Cerebellar nuclear complex (tissue), 1 donor: Measurements from ENCODE around the gene CEP43.

Experiments used
- DNase-seq, 2 experiments: peaks; one replicate each; lab custom pipeline; 2025; lab: John Stamatoyannopoulos, UW

The CEP43 gene

DNA sequence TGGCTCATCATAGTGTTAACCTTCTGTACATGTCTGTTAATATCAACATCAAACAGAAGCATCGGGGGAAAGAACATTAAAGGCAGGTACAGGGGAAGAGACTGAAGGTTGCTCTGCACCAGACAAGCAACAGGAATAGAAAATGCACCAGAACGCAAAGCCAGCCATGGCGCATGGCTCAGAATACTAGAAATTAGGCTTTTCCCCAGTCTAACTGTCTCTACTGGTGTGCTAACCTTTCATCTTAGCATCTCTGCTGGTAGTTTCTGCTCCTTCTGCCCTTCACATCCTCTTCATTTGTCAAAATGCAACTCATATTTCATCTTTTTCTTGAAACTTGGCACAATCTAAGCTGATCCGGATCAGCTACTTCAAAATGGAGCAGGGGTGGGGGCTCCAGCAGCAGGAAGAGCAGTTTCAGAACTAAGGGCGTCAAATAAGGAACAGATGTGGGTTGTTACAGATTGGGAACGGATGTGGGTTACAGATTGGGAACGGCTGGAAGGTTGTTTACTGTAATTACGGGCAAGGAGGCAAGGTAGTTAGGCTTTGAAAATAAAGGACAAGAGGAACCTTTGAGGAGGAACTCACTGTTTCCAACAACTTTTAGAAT, 29.7 kb upstream of the CEP43 start:
- no peak for DNase-seq

DNA sequence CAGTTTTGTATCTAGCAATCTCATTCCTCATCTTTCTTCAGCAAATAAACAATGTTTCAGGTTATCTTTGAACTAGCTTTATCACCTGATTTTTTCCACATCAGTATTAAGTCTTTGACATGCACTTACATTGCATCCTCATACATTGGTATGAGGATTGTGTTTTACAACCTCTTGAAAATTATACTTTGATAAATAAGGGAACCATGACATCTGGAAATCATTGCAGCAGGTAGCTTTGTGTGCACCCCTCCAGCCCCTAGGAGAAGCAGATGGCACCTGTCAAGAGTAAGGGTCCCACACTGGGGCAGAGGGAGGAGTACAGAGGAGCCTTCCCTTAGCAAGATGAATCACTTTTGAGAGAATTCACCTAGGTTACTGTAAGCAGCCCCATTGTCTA, 29.1 kb upstream of the CEP43 start:
- no peak for DNase-seq

DNA sequence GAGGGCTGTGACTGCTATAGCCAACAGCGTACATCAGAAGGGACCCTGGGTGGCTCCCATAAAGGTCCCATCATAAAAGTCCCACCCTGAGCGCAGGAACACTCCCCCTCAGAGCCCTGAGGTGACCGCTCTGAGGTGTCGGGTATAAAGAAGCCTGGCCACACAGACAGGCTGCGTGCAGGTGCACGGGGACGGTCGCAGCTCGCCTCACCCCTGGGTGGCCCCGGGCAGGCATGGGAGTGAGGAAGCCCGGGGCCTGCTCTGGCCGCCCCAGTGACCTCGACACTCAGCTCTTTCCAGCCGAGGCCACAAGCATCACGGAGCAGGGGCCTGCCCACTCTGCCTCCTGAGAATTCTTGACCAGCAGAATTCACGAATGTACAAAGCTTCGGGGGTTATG, 28.4 kb upstream of the CEP43 start:
- DNase-seq, result no peak

DNA sequence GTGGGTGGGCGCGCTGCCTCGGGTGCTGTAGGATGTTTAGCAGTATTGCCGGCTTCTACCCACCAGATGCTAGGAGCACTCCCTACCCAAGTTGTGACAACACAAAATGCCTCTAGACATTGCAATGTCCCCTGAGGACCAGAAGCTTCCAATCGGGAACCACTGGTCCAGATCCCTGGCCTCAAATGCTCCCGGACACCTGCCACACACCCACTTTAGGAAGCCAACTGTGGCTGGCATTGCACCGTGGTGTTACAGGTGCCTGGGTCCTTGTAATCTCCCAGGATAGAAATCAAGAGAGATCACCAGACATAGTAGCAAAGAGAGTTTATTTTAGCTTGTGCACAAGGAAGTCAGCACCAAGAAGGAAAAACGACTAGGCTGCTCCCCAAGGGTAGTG, 27.9 kb upstream of the CEP43 start:
- DNase-seq, result no peak

DNA sequence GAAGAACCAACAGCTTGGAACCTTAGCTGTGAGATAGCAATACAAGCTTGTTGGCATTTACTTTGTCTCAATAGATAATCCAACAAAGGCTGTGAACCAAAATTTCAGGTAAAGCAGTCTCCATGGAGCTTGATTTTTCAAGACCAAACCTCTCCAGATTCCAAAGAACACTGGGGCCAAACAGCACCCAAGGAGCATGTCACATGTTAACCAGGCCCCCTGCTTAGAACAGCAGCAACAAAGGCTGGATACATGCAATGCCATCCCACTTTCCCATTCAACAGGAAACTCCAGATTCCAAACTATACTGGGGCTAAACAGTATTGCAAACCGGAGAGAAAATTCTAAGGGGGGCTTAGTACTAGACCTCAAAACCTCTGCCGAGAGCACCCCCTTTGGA, 27.1 kb upstream of the CEP43 start:
- no peak for DNase-seq

DNA sequence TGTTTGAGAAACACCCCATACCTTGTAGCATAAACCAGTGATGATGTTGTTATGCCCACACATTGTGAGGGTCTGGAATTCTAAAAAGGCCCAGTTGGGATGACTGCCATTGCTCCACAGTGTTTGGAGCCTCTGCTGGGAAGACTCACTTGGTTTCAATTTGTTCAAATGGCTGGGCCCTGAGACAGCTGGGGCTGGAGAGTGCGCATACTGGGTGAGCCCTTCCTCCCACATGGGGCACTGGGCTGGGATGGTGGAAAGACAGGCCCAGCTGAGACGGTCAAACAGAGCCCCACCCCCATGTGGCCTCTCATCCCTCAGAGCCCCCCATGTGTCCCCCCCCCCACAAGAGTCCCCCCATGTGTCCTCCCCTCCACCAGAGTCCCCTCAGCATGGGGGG, 22.6 kb upstream of the CEP43 start:
- no peak for DNase-seq

DNA sequence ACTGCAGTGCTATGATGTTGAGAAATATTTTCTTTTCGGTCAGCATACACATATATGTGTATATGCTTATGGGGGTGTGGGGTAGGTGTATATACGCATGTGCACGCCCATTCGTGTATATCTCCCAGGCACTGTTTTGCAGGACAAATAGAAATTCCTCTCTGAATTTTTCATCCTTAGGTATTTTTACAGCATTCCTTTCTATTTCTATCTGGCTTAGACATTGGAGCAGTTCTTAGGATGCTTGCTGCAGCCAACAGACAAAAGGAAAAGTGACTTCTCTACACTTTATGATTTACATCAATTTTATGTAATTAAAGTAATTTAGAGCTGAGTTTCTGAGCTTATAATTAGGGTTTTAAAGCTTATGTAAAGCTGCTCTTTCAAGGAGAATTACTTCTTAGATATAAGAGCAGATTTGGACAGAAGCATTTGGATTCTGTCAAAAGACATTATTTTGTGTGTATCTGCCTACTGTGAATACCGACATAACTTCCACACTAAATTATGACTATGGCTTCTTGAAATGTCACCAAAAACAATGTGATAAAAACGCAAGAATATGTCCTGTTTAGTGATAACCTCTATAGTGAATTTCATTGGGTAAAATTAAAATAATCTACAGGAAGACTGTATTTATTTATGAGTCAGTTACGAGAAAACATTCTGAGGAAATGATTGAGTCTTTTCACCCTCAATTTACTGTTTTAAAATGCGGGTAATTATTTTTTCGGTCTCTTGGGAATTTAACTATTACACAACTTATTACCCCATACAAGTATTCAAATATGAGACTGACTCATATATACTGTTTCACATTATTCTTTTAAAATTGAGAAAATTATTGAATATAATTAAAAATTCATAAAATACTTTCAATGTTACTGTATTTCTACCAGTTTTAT, 21.3 kb upstream of the CEP43 start:
- DNase-seq, result no peak

DNA sequence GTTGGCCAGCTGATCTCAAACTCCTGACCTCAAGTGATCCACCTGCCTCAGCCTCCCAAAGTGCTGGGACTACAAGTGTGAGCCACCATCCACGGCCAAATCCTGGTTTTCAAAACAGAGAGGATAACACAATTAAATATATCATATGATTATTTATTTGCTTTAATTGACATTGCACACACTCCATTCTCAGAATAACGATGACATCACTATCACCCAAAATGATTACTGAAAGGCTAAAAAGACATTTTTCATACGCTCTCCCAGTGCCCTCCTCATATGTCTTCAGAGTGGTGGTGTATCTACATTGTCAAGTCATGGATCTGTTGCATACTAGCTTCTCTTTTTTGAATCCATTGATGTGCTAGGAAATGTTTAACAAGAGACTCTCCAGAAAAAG, 18.5 kb upstream of the CEP43 start:
- DNase-seq, result no peak

DNA sequence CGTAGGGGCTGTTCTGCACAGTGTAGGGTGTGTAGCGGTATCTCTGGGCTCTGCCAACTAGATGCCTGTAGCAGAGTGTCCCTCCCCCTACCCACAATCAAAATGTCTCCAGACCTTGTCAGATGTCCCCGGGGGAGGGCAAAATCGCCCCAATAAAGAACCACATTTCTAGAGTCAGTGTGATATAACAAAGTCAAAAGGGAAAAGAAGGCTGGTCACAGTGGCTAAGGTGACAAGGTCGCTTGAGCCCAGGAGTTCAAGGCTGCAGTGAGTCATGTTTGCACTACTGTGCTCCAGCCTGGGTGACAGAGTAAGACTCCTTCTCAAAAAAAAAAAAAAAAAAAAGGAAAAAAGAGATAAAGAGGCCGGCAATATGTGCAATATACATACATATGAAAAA, 11.7 kb upstream of the CEP43 start:
- no peak for DNase-seq

DNA sequence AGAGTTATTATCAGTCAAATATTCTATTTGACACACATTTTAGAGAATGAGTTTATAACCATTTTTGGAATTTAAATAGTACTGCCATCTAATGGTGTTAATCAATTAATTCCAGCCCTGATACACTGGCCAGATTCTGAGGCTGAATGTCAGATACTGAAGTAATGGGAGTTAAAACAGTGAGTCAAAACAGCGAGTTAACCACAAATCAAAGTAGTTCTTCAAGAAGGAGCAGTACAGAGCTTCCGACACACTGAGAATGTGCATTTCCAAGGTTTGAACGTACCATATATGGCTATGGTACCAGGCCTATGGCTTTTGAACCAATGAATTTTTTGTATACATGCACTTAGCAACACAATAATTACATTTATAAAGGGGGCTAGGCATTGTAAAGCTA, 11.3 kb upstream of the CEP43 start:
- DNase-seq, result no peak

DNA sequence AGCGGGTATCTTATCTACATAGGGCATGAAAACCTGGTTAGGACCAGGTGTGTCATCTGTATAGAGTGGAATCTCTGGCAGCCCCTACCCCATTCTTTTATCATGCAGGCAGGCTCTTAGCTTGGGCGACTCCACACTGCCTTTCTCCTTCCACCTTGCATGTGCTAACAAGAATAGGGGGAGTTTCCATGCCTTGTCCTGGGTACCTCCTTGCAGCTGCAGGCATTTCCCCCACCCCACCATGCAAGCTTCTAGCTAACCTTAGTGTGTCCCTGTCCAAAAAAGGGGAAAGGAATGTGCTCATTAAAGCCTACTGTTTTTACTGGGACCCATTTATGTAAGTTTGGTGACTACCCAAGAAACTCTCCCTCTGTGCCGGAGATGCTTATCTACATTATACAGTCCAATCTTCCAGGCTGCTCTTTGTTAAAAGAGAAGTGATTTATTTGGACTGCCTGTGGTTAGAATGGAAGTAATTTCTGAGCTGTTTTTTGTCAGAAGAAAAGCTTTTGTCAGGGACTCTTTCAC, 10.5 kb upstream of the CEP43 start:
- no peak for DNase-seq

DNA sequence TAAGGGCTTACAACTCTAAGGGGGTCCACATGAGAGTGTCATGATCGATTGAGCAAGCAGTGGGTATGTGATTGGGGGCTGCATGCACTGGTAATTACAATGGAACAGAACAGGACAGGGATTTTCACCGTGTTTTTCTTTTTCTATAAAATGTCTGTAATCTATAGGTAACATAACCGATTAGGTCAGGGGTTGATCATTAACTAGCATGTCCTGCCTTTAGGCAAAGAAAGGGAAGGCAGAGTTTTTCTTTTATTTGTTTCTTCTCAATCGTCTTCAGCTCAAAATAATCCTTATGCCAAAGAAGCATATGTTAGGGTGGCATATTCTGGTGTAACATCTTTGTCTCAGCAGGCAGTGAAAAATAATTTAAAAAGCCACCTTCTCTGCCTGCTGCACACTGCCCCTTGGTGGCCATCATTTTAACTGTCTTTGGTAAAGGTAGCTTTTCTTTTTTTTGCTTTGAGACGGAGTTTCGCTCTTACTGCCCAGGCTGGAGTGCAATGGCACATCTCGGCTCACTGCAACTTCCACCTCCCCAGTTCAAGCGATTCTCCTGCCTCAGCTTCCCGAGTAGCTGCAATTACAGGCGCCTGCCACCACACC, 9.7 kb upstream of the CEP43 start:
- DNase-seq, result peak in 1 of 2 experiments; percentile 13

DNA sequence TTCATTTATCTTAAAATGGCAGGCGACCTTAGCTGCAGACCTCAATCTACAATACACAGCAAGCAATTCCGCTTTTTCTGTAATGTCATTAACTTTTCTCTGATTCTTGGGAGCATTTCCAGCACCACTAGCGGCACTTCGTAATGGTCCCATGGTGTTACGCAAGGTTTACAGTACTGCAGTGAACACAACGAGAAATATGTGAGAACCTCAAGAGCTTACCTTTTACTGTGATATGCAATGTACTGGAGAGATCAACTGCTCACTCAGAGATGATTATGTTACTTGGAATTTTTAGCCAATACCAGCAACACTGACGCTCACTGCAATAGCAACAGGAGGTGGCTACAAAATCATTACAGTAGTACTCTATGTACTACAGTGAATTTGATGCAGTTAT, 2.8 kb upstream of the CEP43 start:
- DNase-seq, result no peak

DNA sequence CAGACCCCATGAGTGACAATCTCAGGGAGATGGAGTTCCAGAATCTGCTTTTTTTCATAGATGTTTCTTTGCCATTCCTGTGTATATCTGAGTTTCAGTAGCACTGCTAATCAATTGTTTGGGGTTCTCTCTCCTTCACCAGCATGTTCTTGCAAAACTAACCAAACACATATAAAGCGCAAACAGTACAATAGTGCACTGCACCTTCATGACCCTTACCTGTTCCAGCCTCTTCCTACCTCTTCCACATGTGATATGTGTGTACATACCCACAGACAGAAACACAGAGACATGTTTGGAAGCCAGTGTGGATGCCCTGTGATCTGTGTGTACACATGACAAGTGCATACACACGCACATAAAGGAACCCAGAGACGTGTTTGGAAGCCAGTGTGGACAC, 1.8 kb upstream of the CEP43 start:
- DNase-seq, result no peak

DNA sequence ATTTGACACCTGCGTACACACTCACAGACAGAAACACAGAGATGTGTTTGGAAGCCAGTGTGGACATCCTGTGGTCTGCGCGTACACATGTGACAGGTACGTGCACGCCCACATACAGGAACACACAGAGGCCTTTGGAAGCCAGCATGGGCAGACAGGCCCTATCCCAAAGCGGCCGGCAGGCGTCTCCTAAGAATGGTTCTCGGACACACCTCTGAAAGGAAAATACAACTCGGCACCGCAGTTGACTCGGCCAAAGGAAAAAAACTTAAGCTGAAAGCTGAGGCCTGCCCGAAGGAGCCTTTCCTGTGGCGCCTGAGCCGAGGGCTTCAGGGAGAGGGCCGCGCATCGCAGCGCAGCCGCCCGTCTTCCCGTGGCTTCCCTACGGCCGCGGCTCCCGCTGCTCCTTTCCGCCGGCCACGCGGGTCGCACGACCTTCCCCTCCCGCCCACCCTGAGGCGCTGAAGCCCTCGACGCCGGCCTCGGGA, 1.4 kb upstream of the CEP43 start:
- no peak for DNase-seq

DNA sequence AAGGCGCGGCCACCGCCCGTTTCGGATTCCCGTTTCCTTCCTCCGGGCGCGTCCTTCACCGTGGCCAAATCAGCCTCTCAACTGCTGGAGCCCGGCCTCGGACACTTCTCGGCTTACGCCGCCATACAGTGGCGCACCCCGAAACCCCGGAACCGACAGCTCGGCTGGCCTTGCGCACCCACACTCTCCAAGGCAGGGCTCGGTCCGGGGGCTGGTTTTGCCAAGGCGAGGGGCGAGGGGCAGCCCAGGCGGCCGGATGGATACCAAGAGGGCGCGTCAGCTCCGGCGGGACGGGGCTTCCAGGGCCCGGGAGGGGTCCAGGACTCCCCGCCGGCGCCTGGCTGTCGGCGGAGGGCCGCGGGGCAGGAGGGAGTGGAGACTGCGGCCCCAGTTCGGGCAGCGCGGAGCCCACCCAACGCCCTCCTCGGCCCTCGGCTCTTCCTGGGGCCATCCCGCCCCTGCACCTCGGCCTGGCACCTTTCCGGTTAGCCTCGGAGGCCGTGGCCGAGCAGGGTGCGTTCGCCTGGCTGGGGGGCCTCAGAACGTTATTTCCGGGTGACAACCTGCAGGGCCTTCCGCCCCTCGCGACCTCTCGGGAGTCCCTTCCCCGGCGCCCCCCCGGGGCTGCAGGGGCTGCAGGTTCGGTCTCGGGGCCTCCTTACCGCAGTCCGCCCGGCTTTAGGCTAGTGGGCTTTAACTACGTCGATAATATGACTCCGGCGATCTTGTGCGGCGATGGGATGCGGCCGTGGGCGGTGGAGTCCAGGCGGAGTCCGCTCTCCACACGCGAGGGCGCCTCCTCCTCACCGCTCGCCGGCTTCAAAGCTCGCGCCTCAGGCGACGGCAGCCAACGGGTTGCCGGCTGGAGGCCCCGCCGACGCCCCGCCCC, 697 bp upstream of the CEP43 start:
- no peak for DNase-seq

DNA sequence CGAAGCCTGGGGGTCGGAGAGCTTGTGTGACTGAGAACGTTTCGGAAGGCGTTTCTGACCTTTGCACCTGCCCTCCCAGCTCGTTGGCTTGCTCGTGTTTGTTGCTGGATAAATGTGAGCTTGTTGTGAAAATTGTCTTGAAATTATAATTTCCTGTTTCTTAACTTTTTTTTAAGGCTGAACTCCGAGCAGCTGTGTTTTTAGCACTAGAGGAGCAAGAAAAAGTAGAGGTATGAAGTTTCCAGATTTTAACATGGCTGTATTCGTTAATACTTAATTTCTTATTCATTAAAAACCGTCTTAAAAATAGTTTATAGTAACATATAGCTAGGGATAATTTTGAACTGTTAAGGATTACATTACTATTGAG, 672 bp downstream of the CEP43 start:
- DNase-seq, result no peak

DNA sequence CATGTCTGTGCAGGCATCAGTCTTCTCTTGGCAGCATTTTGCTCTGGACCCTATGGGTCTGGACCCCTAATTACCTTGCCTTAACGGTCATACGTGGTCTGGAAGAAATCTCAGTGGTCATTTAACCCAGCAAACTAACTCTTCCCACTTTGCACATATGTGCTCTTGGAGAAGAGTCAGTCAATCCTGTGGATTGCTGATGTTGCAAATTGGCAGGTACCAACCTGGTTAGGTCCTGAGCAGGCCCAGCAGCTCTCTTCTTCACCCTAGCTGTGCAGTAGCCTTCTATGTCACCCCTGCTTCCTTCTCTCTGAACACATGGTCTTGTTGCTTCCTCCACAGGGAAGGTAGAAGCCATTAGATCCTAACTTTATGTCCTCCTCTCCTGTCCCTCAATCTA, 1.6 kb downstream of the CEP43 start:
- no peak for DNase-seq

DNA sequence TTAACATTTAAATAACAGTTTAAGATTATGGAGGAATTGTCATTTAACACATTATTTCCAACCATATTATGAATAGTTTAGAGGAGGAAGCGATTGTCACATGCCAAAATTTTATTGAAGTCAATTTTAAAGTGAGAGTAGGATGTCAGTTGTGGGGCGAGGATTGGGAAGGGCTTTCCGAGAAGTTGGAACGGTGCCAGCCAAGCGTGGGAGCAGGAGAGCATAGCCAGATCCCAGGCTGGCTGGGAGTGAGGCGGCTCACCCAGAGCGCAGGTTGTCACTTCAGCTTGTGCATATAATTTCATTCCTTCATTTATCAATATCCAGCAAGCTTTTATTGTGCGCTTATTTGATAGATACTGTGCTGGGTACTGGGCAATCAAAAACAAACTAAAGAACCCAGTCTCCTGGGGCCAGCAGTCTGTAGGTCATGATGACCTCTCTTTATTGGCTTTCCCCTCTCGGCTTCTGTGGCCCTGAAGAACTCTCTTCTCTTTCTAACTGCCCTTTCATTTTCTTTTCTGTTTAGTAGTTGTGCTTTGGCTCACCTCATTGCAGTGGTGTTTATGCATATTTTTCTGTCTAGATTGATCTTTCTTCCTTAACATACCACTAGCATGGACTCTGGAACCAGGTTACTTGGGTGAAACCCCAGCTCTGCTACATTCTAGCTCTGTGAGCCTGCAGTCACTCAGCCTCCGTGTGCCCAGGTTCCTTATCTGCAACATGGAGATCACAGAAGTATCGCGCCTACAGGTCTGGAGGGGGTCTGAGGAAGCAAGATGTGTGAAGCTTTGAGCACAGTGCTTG, 6.4 kb downstream of the CEP43 start:
- no peak for DNase-seq

DNA sequence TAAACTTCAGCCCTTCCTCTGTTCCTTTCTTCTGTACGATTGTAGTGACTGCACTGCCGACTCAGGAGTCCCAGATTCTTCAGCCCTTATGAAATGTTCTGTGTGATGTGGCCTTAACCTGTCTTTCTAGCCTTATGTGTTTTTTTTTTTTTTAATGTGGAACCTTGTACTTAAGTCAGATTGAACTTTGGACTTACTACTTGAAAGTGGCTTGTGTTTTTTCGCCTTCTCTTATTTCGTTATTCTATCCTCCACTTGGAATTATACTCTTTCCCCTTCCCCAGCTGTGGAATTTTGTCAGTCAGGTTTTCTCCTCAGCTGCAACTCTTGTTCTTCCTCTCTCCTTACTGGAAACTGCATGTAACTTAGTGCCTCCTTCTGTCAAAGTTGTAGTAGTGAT, 8.8 kb downstream of the CEP43 start:
- no peak for DNase-seq

DNA sequence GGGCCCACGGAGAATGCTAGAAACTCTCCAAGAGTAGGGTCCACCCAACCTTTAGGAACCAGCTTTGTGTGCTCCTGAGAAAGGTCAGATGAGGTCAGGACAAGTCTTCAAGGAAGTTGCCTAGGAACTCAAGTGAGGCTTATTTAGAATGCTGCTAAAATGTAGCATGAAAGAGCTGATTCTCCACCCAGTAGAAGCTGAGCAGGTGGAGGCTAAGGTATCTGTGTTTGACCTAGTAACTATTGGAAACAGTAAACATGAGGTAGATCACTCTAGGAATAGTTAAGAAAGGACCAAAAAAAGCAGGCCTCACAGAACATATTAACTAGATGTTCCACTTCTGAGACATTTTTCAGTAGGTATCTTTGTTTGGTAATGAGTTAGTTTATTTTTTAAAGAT, 13.9 kb downstream of the CEP43 start:
- no peak for DNase-seq
